K562 (cell line): ENCODE measurements around the gene DTX2.
"Not testable (repeated sequence)": the region's sequence is repeated elsewhere in the genome, so short reads cannot be mapped to it uniquely, and the experiment has no call there.

ENCODE experiments used
- NR3C1 ChIP-seq: sonication (generic); formaldehyde crosslinking; IDR thresholded peaks from 2 replicates; pipeline ENCODE4 v1.8.1; 2022; ENCODE audit warnings: missing genetic modification reagents
- POLR2A ChIP-seq: fragments of 450-650 bp; conservative IDR thresholded peaks from 2 replicates; pipeline ENCODE4 v1.6.1; 2016
- RBBP5 ChIP-seq: fragments of 200-600 bp; sonication (generic); IDR thresholded peaks from 2 replicates; pipeline ENCODE4 v1.6.1; 2012; ENCODE audit warnings: borderline replicate concordance, mild to moderate bottlenecking, low read length, control low read depth, inconsistent platforms; ENCODE audit not compliant: insufficient read depth, poor library complexity, severe bottlenecking
- TCF7L2 ChIP-seq: fragments of 150-350 bp; IDR thresholded peaks from 2 replicates; pipeline ENCODE4 v1.6.1; 2016; ENCODE audit warnings: low read depth, mild to moderate bottlenecking, low read length, moderate library complexity
- XRCC5 ChIP-seq: fragments of 200-400 bp; formaldehyde crosslinking; IDR thresholded peaks from 2 replicates; pipeline ENCODE4 v1.6.1; 2017; ENCODE audit warnings: low read depth, mild to moderate bottlenecking, low read length
- ZBTB8A ChIP-seq: fragments of 450-650 bp; IDR thresholded peaks from 2 replicates; pipeline ENCODE4 v1.6.1; 2018; ENCODE audit warnings: mild to moderate bottlenecking, moderate library complexity; ENCODE audit not compliant: partially characterized antibody
- TF ChIP-seq, protein P1 (sequence below), 3 experiments: IDR thresholded peaks in 2 of 3; conservative IDR thresholded peaks in 1 of 3; 2 replicates each; pipeline ENCODE4 v1.5.1; 2011 to 2012; ENCODE audit warnings: low read length in 3 of 3, mild to moderate bottlenecking in 3 of 3, control low read depth in 2 of 3, improper control_type of control experiment in 1 of 3, inconsistent platforms in 1 of 3, low read depth in 1 of 3, mixed read lengths in 1 of 3, moderate library complexity in 1 of 3; ENCODE audit not compliant: insufficient read depth in 2 of 3

DNA sequence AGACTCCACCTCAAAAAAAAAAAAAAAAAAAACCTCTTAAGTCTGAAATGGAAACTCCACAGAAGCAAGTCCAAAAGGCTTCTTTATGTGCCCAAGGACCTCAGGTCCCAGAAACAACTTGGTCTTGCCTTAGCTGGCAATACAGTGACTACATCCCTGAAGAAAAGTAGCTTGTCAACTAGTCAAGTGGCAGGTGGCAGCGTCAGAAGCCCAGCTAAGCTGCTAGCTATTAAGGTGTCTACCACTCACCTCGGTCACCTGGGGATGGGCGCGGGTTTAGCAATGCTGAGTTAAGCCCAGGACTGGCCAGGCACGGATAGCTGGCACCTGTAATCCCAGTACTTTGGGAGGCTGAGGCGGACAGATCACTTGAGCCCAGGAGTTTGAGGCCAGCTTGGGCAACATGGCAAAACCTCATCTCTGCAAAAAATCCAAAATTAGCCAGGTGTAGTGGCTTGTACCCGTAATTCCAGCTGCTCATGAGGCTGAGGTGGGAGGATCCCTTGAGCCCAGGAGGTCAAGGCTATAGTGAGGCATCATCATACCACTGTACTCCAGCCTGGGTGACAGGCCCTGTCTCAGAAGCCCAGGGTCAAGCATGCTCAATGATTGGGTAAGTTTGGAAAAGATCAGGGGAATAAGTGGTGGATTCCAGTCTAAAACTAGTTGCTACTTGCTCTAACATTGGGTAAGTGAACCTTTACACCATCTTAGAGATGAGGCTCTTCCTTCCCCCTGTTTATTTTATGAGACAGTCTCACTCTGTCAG, 22.2 kb upstream of the DTX2 start:
- not testable (repeated sequence) for TF ChIP-seq ZBTB8A; XRCC5; RBBP5; NR3C1 (CRISPR knock-in tag); POLR2A; TCF7L2
- TF ChIP-seq, protein P1, sequence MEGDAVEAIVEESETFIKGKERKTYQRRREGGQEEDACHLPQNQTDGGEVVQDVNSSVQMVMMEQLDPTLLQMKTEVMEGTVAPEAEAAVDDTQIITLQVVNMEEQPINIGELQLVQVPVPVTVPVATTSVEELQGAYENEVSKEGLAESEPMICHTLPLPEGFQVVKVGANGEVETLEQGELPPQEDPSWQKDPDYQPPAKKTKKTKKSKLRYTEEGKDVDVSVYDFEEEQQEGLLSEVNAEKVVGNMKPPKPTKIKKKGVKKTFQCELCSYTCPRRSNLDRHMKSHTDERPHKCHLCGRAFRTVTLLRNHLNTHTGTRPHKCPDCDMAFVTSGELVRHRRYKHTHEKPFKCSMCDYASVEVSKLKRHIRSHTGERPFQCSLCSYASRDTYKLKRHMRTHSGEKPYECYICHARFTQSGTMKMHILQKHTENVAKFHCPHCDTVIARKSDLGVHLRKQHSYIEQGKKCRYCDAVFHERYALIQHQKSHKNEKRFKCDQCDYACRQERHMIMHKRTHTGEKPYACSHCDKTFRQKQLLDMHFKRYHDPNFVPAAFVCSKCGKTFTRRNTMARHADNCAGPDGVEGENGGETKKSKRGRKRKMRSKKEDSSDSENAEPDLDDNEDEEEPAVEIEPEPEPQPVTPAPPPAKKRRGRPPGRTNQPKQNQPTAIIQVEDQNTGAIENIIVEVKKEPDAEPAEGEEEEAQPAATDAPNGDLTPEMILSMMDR (IDR thresholded peaks at IDR 0.05 in 2 of 3, conservative IDR thresholded peaks at IDR 0.05 in 1 of 3; ENCODE audit: insufficient read depth in 2 of 3, low read depth in 1 of 3, low read length in 3 of 3), result not testable (repeated sequence)
